Liver (tissue), 9 donors: ENCODE results near the gene TMEM184C. TPM values are rescaled to one million over a fixed set of nuclear protein-coding genes. Genes with fewer than 3 reads are reported as not detected.

Experiments
- DNase-seq: peaks from one replicate; pipeline ENCODE4 v3.0.0-alpha.2; 2017; ENCODE audit warnings: low spot score
- H3K27ac ChIP-seq, 2 donors: one replicate each; pipeline ENCODE4 v1.7.0; 2013; ENCODE audit warnings: inconsistent platforms in 2 of 2, low read length in 2 of 2, control low read depth in 1 of 2, low read depth in 1 of 2, mild to moderate bottlenecking in 1 of 2
- H3K27me3 ChIP-seq, 4 donors: one replicate each; pipeline versions ENCODE4 v1.6.1 to v1.7.0; 2013; ENCODE audit warnings: low read length in 3 of 4, inconsistent platforms in 1 of 4, mild to moderate bottlenecking in 1 of 4, moderate library complexity in 1 of 4; ENCODE audit not compliant: control insufficient read depth in 4 of 4, insufficient read depth in 4 of 4
- H3K36me3 ChIP-seq, 4 donors: one replicate each; pipeline versions ENCODE4 v1.6.1 to v1.7.0; 2013; ENCODE audit warnings: low read length in 3 of 4, mild to moderate bottlenecking in 3 of 4, low read depth in 1 of 4, moderate library complexity in 1 of 4; ENCODE audit not compliant: control insufficient read depth in 4 of 4, insufficient read depth in 3 of 4
- H3K4me1 ChIP-seq, 4 donors: one replicate each; pipeline versions ENCODE4 v1.6.1 to v1.7.0; 2013; ENCODE audit warnings: low read length in 3 of 4, mild to moderate bottlenecking in 3 of 4, moderate library complexity in 1 of 4; ENCODE audit not compliant: control insufficient read depth in 4 of 4, insufficient read depth in 4 of 4
- H3K4me3 ChIP-seq, 3 donors: one replicate each; pipeline versions ENCODE4 v1.6.1 to v1.7.0; 2013; ENCODE audit warnings: low read length in 3 of 3, control low read depth in 1 of 3, low read depth in 1 of 3, mild to moderate bottlenecking in 1 of 3
- H3K9ac ChIP-seq, 2 donors: one replicate each; pipeline ENCODE4 v1.7.0; 2013; ENCODE audit warnings: low read length in 2 of 2, mild to moderate bottlenecking in 2 of 2, moderate library complexity in 2 of 2, control low read depth in 1 of 2, low read depth in 1 of 2
- H3K9me3 ChIP-seq, 4 donors: one replicate each; pipeline versions ENCODE4 v1.6.1 to v1.7.0; 2013; ENCODE audit warnings: low read length in 3 of 4; ENCODE audit not compliant: control insufficient read depth in 4 of 4
- EGR1 ChIP-seq, 2 donors: IDR thresholded peaks; 2 replicates each; pipeline ENCODE4 v1.6.1; 2016 to 2018; ENCODE audit warnings: antibody characterized with exemption in 2 of 2, low read depth in 2 of 2
- FOXA1 ChIP-seq: IDR thresholded peaks from 2 replicates; pipeline ENCODE4 v1.6.1; 2016; ENCODE audit warnings: antibody characterized with exemption
- FOXA2 ChIP-seq: IDR thresholded peaks from 2 replicates; pipeline ENCODE4 v1.6.1; 2016; ENCODE audit warnings: antibody characterized with exemption
- GABPA ChIP-seq, 2 donors: IDR thresholded peaks in 1 of 2; conservative IDR thresholded peaks in 1 of 2; 2 replicates each; pipeline ENCODE4 v1.6.1; 2016; ENCODE audit warnings: antibody characterized with exemption in 2 of 2, mild to moderate bottlenecking in 1 of 2, moderate library complexity in 1 of 2
- HNF4A ChIP-seq, 2 donors: conservative IDR thresholded peaks; 2 replicates each; pipeline ENCODE4 v1.6.1; 2016; ENCODE audit warnings: antibody characterized with exemption in 2 of 2, mild to moderate bottlenecking in 2 of 2
- HNF4G ChIP-seq: IDR thresholded peaks from 2 replicates; pipeline ENCODE4 v1.6.1; 2016; ENCODE audit warnings: antibody characterized with exemption
- JUND ChIP-seq, 2 donors: IDR thresholded peaks; 2 replicates each; pipeline ENCODE4 v1.6.1; 2016; ENCODE audit warnings: antibody characterized with exemption in 2 of 2
- NR2F2 ChIP-seq: IDR thresholded peaks from 2 replicates; pipeline ENCODE4 v1.6.1; 2016; ENCODE audit warnings: antibody characterized with exemption
- RAD21 ChIP-seq, 2 donors: IDR thresholded peaks; 2 replicates each; pipeline ENCODE4 v1.6.1; 2016; ENCODE audit warnings: antibody characterized with exemption in 2 of 2, mild to moderate bottlenecking in 2 of 2
- RXRA ChIP-seq, 2 donors: IDR thresholded peaks; 2 replicates each; pipeline ENCODE4 v1.6.1; 2017 to 2018; ENCODE audit warnings: antibody characterized with exemption in 2 of 2, mild to moderate bottlenecking in 1 of 2
- SP1 ChIP-seq: IDR thresholded peaks from 2 replicates; pipeline ENCODE4 v1.6.1; 2018; ENCODE audit warnings: antibody characterized with exemption, mild to moderate bottlenecking
- TAF1 ChIP-seq: conservative IDR thresholded peaks from 2 replicates; pipeline ENCODE4 v1.6.1; 2016; ENCODE audit warnings: antibody characterized with exemption, mild to moderate bottlenecking
- YY1 ChIP-seq: IDR thresholded peaks from 2 replicates; pipeline ENCODE4 v1.6.1; 2016; ENCODE audit warnings: antibody characterized with exemption, mild to moderate bottlenecking
- WGBS: extraction: QIAGEN DNeasy Blood & Tissue Kit; methylation state at CpG from one replicate; pipeline ENCODE4 v1.1.7; 2013; 5-methylcytosine and 5-hydroxymethylcytosine counted together
- polyA plus RNA-seq, 2 donors: library from polyadenylated mRNA; stranded (reverse) in 1 of 2; unstranded in 1 of 2; fragments of 200-250 nt in 1 of 2; fragments of >200 nt in 1 of 2; fragmentation: Nextera tagmentation in 1 of 2; extraction: Ambion mirVana in 1 of 2; gene quantifications; one replicate each; pipeline versions ENCODE4 v1.2.1 to v1.2.3, GENCODE V29; 2013 to 2015
- total RNA-seq, 2 donors: library from RNA; depleted of rRNA; stranded (reverse); fragments of >200 nt; gene quantifications; one replicate each; pipeline ENCODE4 v1.2.3, GENCODE V29; 2014
- TF ChIP-seq, protein P1 (sequence below): IDR thresholded peaks from 2 replicates; pipeline ENCODE4 v1.6.1; 2016; ENCODE audit warnings: antibody characterized with exemption
- TF ChIP-seq, protein P2 (sequence below): IDR thresholded peaks from 2 replicates; pipeline ENCODE4 v1.6.1; 2016; ENCODE audit warnings: antibody characterized with exemption
- TF ChIP-seq, protein P3 (sequence below): fragments of 150-350 bp; IDR thresholded peaks from 2 replicates; pipeline ENCODE4 v1.5.1; 2017; ENCODE audit warnings: improper control_type of control experiment, low read depth, low read length; ENCODE audit not compliant: missing input control
- TF ChIP-seq, protein P4 (sequence below): IDR thresholded peaks from 2 replicates; pipeline ENCODE4 v1.6.1; 2016; ENCODE audit warnings: antibody characterized with exemption, mild to moderate bottlenecking
- donor health status: healthy.
- donor health status: healthy.
- donor health status: healthy.
- donor health status: healthy.
- donor health status: healthy.

TMEM184C gene
- total and polyA plus RNA-seq, 4 donors, result 9.1 to 31.4 (median 13.4) TPM

DNA sequence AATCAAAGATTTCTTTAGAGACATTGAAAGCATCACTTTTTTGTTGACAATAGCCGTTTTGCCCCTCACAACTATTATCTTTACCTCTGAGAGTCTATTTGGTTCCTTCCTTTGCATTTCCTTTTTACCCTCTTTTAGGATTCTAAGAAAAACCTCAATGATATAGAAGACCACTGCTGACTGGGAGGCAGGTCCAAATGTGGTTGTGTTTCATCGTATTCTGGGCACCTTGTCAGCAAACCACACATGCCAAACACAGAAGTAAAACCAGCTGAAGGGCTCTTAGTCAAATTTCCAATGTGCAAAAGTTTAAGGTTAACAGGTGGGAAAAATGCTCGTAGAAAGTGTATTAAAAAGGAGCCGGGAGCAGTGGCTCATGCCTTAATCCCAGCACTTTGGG, 71.9 kb downstream of the TMEM184C start:
- 62% methylated on average over 4 of the region's 4 CpGs for WGBS
- no peak overlapping the region for H3K27ac ChIP-seq
- H3K27me3 ChIP-seq, result no peaks in the 10 kb centered on the region
- no peaks in the 10 kb centered on the region for H3K9me3 ChIP-seq
- TF ChIP-seq JUND (IDR thresholded peaks at IDR 0.05), result no peak
- no peak for TF ChIP-seq SP1
- no peak for TF ChIP-seq GABPA (IDR thresholded peaks at IDR 0.05 in 1 of 2, conservative IDR thresholded peaks at IDR 0.05 in 1 of 2)
- no peak for TF ChIP-seq HNF4G
- no peak for TF ChIP-seq FOXA1
- TF ChIP-seq EGR1 (IDR thresholded peaks at IDR 0.05; ENCODE audit: low read depth in 2 of 2), result no peak
- no peak for TF ChIP-seq FOXA2
- TF ChIP-seq, protein P1, sequence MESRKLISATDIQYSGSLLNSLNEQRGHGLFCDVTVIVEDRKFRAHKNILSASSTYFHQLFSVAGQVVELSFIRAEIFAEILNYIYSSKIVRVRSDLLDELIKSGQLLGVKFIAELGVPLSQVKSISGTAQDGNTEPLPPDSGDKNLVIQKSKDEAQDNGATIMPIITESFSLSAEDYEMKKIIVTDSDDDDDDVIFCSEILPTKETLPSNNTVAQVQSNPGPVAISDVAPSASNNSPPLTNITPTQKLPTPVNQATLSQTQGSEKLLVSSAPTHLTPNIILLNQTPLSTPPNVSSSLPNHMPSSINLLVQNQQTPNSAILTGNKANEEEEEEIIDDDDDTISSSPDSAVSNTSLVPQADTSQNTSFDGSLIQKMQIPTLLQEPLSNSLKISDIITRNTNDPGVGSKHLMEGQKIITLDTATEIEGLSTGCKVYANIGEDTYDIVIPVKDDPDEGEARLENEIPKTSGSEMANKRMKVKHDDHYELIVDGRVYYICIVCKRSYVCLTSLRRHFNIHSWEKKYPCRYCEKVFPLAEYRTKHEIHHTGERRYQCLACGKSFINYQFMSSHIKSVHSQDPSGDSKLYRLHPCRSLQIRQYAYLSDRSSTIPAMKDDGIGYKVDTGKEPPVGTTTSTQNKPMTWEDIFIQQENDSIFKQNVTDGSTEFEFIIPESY, result no peak
- TF ChIP-seq TAF1, result no peak
- TF ChIP-seq, protein P2, sequence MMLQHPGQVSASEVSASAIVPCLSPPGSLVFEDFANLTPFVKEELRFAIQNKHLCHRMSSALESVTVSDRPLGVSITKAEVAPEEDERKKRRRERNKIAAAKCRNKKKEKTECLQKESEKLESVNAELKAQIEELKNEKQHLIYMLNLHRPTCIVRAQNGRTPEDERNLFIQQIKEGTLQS, result no peak
- TF ChIP-seq, protein P3, sequence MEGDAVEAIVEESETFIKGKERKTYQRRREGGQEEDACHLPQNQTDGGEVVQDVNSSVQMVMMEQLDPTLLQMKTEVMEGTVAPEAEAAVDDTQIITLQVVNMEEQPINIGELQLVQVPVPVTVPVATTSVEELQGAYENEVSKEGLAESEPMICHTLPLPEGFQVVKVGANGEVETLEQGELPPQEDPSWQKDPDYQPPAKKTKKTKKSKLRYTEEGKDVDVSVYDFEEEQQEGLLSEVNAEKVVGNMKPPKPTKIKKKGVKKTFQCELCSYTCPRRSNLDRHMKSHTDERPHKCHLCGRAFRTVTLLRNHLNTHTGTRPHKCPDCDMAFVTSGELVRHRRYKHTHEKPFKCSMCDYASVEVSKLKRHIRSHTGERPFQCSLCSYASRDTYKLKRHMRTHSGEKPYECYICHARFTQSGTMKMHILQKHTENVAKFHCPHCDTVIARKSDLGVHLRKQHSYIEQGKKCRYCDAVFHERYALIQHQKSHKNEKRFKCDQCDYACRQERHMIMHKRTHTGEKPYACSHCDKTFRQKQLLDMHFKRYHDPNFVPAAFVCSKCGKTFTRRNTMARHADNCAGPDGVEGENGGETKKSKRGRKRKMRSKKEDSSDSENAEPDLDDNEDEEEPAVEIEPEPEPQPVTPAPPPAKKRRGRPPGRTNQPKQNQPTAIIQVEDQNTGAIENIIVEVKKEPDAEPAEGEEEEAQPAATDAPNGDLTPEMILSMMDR, result no peak
- no peak for TF ChIP-seq YY1
- TF ChIP-seq RXRA (IDR thresholded peaks at IDR 0.05), result no peak
- TF ChIP-seq, protein P4, sequence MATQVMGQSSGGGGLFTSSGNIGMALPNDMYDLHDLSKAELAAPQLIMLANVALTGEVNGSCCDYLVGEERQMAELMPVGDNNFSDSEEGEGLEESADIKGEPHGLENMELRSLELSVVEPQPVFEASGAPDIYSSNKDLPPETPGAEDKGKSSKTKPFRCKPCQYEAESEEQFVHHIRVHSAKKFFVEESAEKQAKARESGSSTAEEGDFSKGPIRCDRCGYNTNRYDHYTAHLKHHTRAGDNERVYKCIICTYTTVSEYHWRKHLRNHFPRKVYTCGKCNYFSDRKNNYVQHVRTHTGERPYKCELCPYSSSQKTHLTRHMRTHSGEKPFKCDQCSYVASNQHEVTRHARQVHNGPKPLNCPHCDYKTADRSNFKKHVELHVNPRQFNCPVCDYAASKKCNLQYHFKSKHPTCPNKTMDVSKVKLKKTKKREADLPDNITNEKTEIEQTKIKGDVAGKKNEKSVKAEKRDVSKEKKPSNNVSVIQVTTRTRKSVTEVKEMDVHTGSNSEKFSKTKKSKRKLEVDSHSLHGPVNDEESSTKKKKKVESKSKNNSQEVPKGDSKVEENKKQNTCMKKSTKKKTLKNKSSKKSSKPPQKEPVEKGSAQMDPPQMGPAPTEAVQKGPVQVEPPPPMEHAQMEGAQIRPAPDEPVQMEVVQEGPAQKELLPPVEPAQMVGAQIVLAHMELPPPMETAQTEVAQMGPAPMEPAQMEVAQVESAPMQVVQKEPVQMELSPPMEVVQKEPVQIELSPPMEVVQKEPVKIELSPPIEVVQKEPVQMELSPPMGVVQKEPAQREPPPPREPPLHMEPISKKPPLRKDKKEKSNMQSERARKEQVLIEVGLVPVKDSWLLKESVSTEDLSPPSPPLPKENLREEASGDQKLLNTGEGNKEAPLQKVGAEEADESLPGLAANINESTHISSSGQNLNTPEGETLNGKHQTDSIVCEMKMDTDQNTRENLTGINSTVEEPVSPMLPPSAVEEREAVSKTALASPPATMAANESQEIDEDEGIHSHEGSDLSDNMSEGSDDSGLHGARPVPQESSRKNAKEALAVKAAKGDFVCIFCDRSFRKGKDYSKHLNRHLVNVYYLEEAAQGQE, result no peak
- TF ChIP-seq HNF4A (conservative IDR thresholded peaks at IDR 0.05), result no peak
- H3K36me3 ChIP-seq, result no peaks in the 10 kb centered on the region
- no peak for DNase-seq
- H3K4me3 ChIP-seq, result no peak overlapping the region
- peaks cover 0 to 9% (median 4%) of the 10 kb centered on the region in 4 donors for H3K4me1 ChIP-seq
- H3K9ac ChIP-seq, result no peak overlapping the region

DNA sequence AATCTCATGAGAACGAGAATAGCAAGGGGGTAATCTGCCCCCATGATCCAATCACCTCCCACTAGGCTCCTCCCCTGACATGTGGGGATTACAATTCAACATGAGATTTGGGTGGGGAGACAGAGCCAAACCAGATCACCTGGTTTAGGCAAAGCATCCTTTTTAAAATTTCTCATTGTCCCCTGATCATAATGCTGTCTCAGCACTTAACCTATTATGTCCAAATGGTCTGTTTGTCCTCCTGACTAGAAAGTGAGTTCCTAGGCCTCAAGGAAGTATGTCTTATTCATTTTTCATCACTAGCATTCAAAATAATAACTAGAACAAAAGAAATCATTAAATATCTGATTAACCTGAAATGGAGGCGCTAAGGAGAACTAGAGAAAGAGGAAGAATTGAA, 74.6 kb downstream of the TMEM184C start:
- Histone ChIP-seq H3K27ac (no peak overlapping the region), H3K9me3 (no peaks in the 10 kb centered on the region), H3K4me3 (no peak overlapping the region), H3K27me3 (peaks cover 0 to 2% (median 0%) of the 10 kb centered on the region in 4 donors), H3K36me3 (no peaks in the 10 kb centered on the region), H3K9ac (no peak overlapping the region), H3K4me1 (no peaks in the 10 kb centered on the region)
- no peak for DNase-seq
- WGBS, result 82% methylated on average over 2 of the region's 2 CpGs
- no peak for TF ChIP-seq NR2F2
- TF ChIP-seq, protein P4, result no peak
- TF ChIP-seq SP1, result no peak
- no peak for TF ChIP-seq RAD21 (IDR thresholded peaks at IDR 0.05)
- TF ChIP-seq, protein P3, result no peak
- TF ChIP-seq HNF4A (conservative IDR thresholded peaks at IDR 0.05), result no peak
- TF ChIP-seq, protein P1, result no peak
- TF ChIP-seq HNF4G, result no peak
